ENCODE results near the gene GNAL. TPM values are rescaled to one million over a fixed set of nuclear protein-coding genes. Genes with fewer than 3 reads are reported as not detected.

The GNAL gene
- total and polyA plus RNA-seq, 7 donors, result 0.46 to 25.1 (median 13.2) TPM

GRCh38 chr18:11663439-11664029, 25.5 kb upstream of the GNAL start:
- Histone ChIP-seq H3K4me1 (no peaks in the 10 kb centered on the region), H3K27ac (no peak overlapping the region), H3K27me3 (peaks cover 0 to 6% (median 0%) of the 10 kb centered on the region in 3 donors), H3K9me3 (no peaks in the 10 kb centered on the region), H3K4me3 (no peak overlapping the region), H3K36me3 (no peaks in the 10 kb centered on the region)
- WGBS, 2 donors, result 75 to 76% methylated on average over 6 of the region's 6 CpGs
- TF ChIP-seq CTCF (IDR thresholded peaks at IDR 0.05) (no peak), POLR2A (IDR thresholded peaks at IDR 0.05) (no peak), POLR2AphosphoS5 (IDR thresholded peaks at IDR 0.05) (no peak), EP300 (IDR thresholded peaks at IDR 0.05) (no peak)
- no peak for DNase-seq
- intact Hi-C loops (cut with DNase I), result no loop called here

- no peaks in the 10 kb centered on the region for H3K9me3 ChIP-seq
- peaks cover 0 to 6% (median 0%) of the 10 kb centered on the region in 3 donors for H3K27me3 ChIP-seq
- DNase-seq, result no peak
- intact Hi-C loops (cut with DNase I), result no loop called here
- H3K4me1 ChIP-seq, result no peaks in the 10 kb centered on the region
- no peak overlapping the region for H3K27ac ChIP-seq
- TF ChIP-seq CTCF (IDR thresholded peaks at IDR 0.05), result no peak
- TF ChIP-seq POLR2AphosphoS5 (IDR thresholded peaks at IDR 0.05), result no peak
- TF ChIP-seq POLR2A (IDR thresholded peaks at IDR 0.05), result no peak
- no peak for TF ChIP-seq EP300 (IDR thresholded peaks at IDR 0.05)
- 65 to 66% methylated on average over 4 of the region's 4 CpGs for WGBS, 2 donors
- no peak overlapping the region for H3K4me3 ChIP-seq
- H3K36me3 ChIP-seq, result no peaks in the 10 kb centered on the region
Measured at GRCh38 chr18:11664286-11664685, 24.8 kb upstream of the GNAL start.

DNA sequence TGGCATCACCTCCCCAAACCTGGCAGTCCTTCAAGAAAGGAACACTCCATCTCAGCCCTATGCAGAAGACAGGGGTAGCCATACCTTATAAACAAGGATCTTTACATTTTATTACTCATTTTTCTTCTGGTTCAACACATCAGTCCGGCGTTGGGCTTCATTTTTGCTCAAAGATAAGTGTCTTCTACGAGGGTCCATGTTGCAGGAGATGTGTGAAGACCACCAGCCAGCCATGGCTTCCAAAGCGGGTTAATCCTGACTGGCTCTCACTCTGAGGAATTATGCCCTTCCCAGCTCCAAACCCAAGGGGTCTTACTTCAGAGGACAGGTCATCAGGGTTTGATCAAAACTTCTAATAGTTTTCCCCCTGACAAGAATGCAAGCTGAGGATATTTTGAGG, 23.9 kb upstream of the GNAL start:
- WGBS, 2 donors, result 53 to 57% methylated on average over 4 of the region's 4 CpGs
- DNase-seq, result no peak
- Histone ChIP-seq H3K27ac (no peak overlapping the region), H3K9me3 (no peaks in the 10 kb centered on the region), H3K4me3 (no peak overlapping the region), H3K27me3 (peaks cover 0 to 6% (median 0%) of the 10 kb centered on the region in 3 donors), H3K36me3 (no peaks in the 10 kb centered on the region), H3K4me1 (no peaks in the 10 kb centered on the region)
- intact Hi-C loops (cut with DNase I), result no loop called here
- TF ChIP-seq EP300 (IDR thresholded peaks at IDR 0.05), result no peak

DNA sequence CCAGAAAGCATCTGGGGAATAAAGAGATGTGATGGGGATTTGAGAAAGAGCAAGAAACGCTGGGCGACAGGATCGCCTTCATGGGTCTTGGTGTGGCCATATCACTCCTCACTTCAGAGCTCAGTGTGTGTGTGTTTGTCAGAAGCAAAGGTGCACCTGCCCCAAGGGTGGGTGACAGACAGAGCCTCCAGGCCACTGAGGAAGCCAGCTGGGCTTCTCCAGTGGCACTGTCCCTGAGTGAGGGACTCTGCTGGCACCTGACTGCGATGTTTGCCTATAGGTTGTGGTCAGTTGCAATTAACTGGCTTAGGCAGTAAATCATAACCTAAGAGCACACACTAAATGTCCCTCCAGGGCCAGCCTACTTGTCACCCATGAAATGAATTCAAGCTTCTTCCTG, 23.5 kb upstream of the GNAL start:
- intact Hi-C loops (cut with DNase I), result no loop called here
- H3K27ac ChIP-seq, result no peak overlapping the region
- H3K4me1 ChIP-seq, result no peaks in the 10 kb centered on the region
- no peaks in the 10 kb centered on the region for H3K36me3 ChIP-seq
- WGBS, 2 donors, result 68 to 83% methylated on average over 4 of the region's 4 CpGs
- H3K27me3 ChIP-seq, result peaks cover 0 to 2% (median 0%) of the 10 kb centered on the region in 3 donors
- no peak for DNase-seq
- TF ChIP-seq EP300 (IDR thresholded peaks at IDR 0.05), result no peak
- no peak for TF ChIP-seq CTCF (IDR thresholded peaks at IDR 0.05)
- TF ChIP-seq POLR2A (IDR thresholded peaks at IDR 0.05), result no peak
- TF ChIP-seq POLR2AphosphoS5 (IDR thresholded peaks at IDR 0.05), result no peak
- H3K9me3 ChIP-seq, result no peaks in the 10 kb centered on the region
- no peak overlapping the region for H3K4me3 ChIP-seq

DNA sequence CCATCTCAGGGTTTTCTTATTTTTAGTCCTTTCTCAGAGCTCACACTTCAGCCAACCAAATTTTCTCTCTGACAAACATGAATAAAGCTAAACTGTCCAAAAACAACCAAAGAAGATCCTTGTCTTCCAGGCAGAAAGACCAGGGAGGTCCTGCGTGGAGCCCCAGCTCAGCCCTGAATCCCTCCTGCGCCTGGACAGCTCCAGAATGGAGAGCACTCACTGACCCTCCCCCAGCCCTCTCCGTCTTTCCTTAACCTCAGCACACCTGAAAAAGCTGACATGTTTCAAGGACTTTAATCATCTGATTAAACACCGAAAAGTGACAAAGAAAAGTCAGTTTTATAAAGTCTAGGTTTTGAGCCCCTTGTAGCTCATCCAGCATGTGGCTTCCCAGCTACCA, 22.9 kb upstream of the GNAL start:
- Histone ChIP-seq H3K9me3 (no peaks in the 10 kb centered on the region), H3K27me3 (no peaks in the 10 kb centered on the region), H3K4me3 (no peak overlapping the region), H3K4me1 (no peaks in the 10 kb centered on the region), H3K27ac (no peak overlapping the region), H3K36me3 (no peaks in the 10 kb centered on the region)
- intact Hi-C loops (cut with DNase I), result no loop called here
- TF ChIP-seq CTCF (IDR thresholded peaks at IDR 0.05), result no peak
- TF ChIP-seq EP300 (IDR thresholded peaks at IDR 0.05), result no peak
- no peak for TF ChIP-seq POLR2A (IDR thresholded peaks at IDR 0.05)
- TF ChIP-seq POLR2AphosphoS5 (IDR thresholded peaks at IDR 0.05), result no peak
- DNase-seq, result no peak
- WGBS, 2 donors, result 56 to 67% methylated on average over 4 of the region's 4 CpGs

Measured in sigmoid colon (tissue), 7 donors.